CD4-positive, alpha-beta T cell (primary cell): Measurements from ENCODE around the gene FBLN2. TPM values are rescaled to one million over a fixed set of nuclear protein-coding genes. Genes with fewer than 3 reads are reported as not detected.

Source experiments
- ATAC-seq: fragments of 200-7000 bp; cut with Tn5 transposase; one replicate; pipeline ENCODE4 v1.10.0; 2022; ENCODE audit warnings: mild to moderate bottlenecking; ENCODE audit not compliant: poor library complexity
- CTCF ChIA-PET: fragments of 350-600 bp; sonication (Branson Sonifier 250); formaldehyde crosslinking; loops from one replicate; lab custom pipeline; 2021; ENCODE audit warnings: antibody characterized with exemption, inconsistent platforms; lab: Charles Lee
- POLR2A ChIA-PET: fragments of 350-600 bp; sonication (Branson Sonifier 250); formaldehyde crosslinking; loops from one replicate; lab custom pipeline; 2021; ENCODE audit warnings: antibody characterized with exemption, inconsistent platforms; lab: Charles Lee
- DNase-seq, 14 experiments: peaks; one replicate each; pipeline ENCODE4 v3.0.0-alpha.2; 2013 to 2020; ENCODE audit warnings: mixed read lengths in 2 of 14
- H3K27ac ChIP-seq, 2 donors: one replicate each; pipeline versions ENCODE4 v1.5.1 to v1.7.0; 2013; ENCODE audit warnings: low read length in 2 of 2, low read depth in 1 of 2, mild to moderate bottlenecking in 1 of 2
- H3K27me3 ChIP-seq, 2 experiments: 1 replicate in 1 of 2; 2 replicates in 1 of 2; pipeline versions ENCODE4 v1.6.1 to v1.7.0; 2013; ENCODE audit warnings: low read length in 2 of 2, control low read depth in 1 of 2, mild to moderate bottlenecking in 1 of 2, moderate library complexity in 1 of 2; ENCODE audit not compliant: insufficient read depth in 2 of 2, control insufficient read depth in 1 of 2
- H3K36me3 ChIP-seq: one replicate; pipeline ENCODE4 v1.6.1; 2013; ENCODE audit warnings: low read length, control low read depth; ENCODE audit not compliant: insufficient read depth
- H3K4me1 ChIP-seq: one replicate; pipeline ENCODE4 v1.6.1; 2013; ENCODE audit warnings: low read length, control low read depth; ENCODE audit not compliant: insufficient read depth
- H3K4me3 ChIP-seq: one replicate; pipeline ENCODE4 v1.5.1; 2013; ENCODE audit warnings: mild to moderate bottlenecking, low read length, moderate library complexity
- H3K9me3 ChIP-seq, 2 experiments: 1 replicate in 1 of 2; 2 replicates in 1 of 2; pipeline versions ENCODE4 v1.6.1 to v1.7.0; 2013; ENCODE audit warnings: low read length in 2 of 2, mild to moderate bottlenecking in 2 of 2, control low read depth in 1 of 2, moderate library complexity in 1 of 2; ENCODE audit not compliant: control insufficient read depth in 1 of 2, insufficient read depth in 1 of 2
- H3K27ac Mint-ChIP-seq: one replicate; pipeline ENCODE4 v1.8.0; 2020; ENCODE audit warnings: mixed read lengths
- H3K27me3 Mint-ChIP-seq: one replicate; pipeline ENCODE4 v1.8.0; 2021; ENCODE audit warnings: mixed read lengths
- H3K36me3 Mint-ChIP-seq: one replicate; pipeline ENCODE4 v1.8.0; 2021; ENCODE audit warnings: low read depth, mixed read lengths
- H3K4me1 Mint-ChIP-seq: one replicate; pipeline ENCODE4 v1.8.0; 2021; ENCODE audit warnings: low read depth, mixed read lengths
- H3K4me3 Mint-ChIP-seq: one replicate; pipeline ENCODE4 v1.8.0; 2020; ENCODE audit warnings: mild to moderate bottlenecking, mixed read lengths
- H3K9me3 Mint-ChIP-seq: one replicate; pipeline ENCODE4 v1.8.0; 2020; ENCODE audit warnings: mixed read lengths
- intact Hi-C, 2 experiments: fragments of 100-400 bp; cut with DNase I in 1 of 2; cut with micrococcal nuclease in 1 of 2; formaldehyde crosslinking; loops; one replicate each; pipeline versions ENCODE4 v1.15.1 to v1.9.0; 2023 to 2025; cut with DNase I, micrococcal nuclease
- total RNA-seq, 174 experiments: library from RNA in 2 of 174; stranded (reverse) in 2 of 174; gene quantifications; one replicate each; pipeline ENCODE4 v1.2.3 and lab custom pipeline; 2021 to 2026
- TF ChIP-seq, protein P1 (sequence below): fragments of 200-600 bp; IDR thresholded peaks from one replicate; pipeline ENCODE4 v1.8.0; 2022; ENCODE audit warnings: antibody characterized with exemption, mild to moderate bottlenecking

The FBLN2 gene
- total RNA-seq, 2 experiments from 2014 or later = 0.19 to 0.25 TPM

DNA sequence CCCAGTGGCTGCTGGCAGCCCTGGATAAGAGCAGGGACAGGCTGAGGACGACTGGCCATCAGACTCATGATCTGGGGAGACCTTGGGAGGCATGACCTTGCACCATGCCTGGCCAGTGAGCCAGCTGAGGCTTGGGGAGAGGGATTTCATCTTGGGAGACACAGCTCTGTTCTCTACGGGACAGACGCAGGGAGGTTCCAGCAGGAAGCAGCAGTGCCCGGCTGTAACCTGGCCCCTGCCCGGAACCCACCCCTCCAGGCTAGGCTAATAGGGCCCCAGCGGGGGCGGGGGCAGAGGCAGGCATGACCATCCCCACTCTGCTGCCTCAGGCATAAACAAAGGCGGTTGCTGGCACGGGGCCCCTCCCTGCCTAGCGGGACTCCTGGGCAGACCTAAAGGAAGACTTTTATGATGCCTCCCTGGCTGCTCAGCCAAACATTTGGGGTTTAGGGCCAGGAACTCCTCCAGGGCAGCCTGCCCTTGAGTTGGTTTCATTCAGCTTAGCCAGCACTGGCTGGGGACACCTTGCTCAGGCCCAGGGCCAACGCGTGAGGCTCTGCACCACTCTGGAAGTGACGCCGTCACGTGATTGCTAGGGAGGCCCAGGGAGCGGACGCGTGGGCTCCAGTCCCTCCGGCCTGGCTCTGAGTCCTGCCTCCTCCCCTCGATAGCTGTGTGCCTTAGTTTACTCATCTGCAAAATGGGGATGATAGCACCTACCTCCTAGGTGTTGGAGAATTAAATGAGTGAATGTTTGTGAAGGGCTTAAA lies 41.2 kb upstream of the FBLN2 start:
- DNase-seq = no peak
- Mint-ChIP-seq H3K27me3 (no peaks in the 10 kb centered on the region), H3K36me3 (no peaks in the 10 kb centered on the region), H3K9me3 (no peaks in the 10 kb centered on the region), H3K4me1 (no peaks in the 10 kb centered on the region), H3K4me3 (no peak overlapping the region), H3K27ac (no peak overlapping the region)
- H3K4me1 ChIP-seq = no peaks in the 10 kb centered on the region
- H3K9me3 ChIP-seq = no peaks in the 10 kb centered on the region
- CTCF ChIA-PET = no interaction called here
- no peak overlapping the region for H3K27ac ChIP-seq
- POLR2A ChIA-PET = no interaction called here
- no peaks in the 10 kb centered on the region for H3K36me3 ChIP-seq
- no peak for ATAC-seq
- intact Hi-C loops = no loop called here
- no peak overlapping the region for H3K4me3 ChIP-seq
- TF ChIP-seq, protein P1, sequence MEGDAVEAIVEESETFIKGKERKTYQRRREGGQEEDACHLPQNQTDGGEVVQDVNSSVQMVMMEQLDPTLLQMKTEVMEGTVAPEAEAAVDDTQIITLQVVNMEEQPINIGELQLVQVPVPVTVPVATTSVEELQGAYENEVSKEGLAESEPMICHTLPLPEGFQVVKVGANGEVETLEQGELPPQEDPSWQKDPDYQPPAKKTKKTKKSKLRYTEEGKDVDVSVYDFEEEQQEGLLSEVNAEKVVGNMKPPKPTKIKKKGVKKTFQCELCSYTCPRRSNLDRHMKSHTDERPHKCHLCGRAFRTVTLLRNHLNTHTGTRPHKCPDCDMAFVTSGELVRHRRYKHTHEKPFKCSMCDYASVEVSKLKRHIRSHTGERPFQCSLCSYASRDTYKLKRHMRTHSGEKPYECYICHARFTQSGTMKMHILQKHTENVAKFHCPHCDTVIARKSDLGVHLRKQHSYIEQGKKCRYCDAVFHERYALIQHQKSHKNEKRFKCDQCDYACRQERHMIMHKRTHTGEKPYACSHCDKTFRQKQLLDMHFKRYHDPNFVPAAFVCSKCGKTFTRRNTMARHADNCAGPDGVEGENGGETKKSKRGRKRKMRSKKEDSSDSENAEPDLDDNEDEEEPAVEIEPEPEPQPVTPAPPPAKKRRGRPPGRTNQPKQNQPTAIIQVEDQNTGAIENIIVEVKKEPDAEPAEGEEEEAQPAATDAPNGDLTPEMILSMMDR = no peak
- no peaks in the 10 kb centered on the region for H3K27me3 ChIP-seq

DNA sequence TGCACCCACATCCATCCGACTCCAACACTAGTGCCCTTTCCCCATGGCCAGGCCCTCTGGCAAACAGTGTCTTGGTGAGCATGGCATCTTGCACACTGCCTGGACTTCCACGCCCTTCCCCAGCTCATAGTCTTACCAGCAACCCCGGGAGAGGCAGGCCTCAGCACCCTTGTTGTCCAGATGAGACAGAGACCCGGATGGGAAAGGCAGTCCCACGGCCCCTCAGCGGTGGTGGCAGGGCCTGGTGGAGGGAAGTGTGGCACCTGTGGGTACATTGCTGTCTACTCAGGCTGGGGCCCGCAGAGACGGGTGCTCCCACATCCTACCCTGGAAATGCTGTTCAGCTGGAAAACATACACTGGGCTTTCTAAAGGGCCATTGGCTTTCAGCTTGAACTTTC lies 40.4 kb upstream of the FBLN2 start:
- no peak for DNase-seq
- H3K4me3 Mint-ChIP-seq = no peak overlapping the region
- ATAC-seq = no peak
- ChIA-PET CTCF (no interaction called here), POLR2A (no interaction called here)
- intact Hi-C loops = no loop called here
- H3K9me3 Mint-ChIP-seq = no peaks in the 10 kb centered on the region
- Histone ChIP-seq H3K4me3 (no peak overlapping the region), H3K9me3 (no peaks in the 10 kb centered on the region), H3K4me1 (no peaks in the 10 kb centered on the region), H3K27me3 (no peaks in the 10 kb centered on the region), H3K36me3 (no peaks in the 10 kb centered on the region), H3K27ac (no peak overlapping the region)
- no peaks in the 10 kb centered on the region for H3K4me1 Mint-ChIP-seq
- no peaks in the 10 kb centered on the region for H3K36me3 Mint-ChIP-seq
- no peak overlapping the region for H3K27ac Mint-ChIP-seq
- H3K27me3 Mint-ChIP-seq = no peaks in the 10 kb centered on the region
- TF ChIP-seq, protein P1 = no peak

DNA sequence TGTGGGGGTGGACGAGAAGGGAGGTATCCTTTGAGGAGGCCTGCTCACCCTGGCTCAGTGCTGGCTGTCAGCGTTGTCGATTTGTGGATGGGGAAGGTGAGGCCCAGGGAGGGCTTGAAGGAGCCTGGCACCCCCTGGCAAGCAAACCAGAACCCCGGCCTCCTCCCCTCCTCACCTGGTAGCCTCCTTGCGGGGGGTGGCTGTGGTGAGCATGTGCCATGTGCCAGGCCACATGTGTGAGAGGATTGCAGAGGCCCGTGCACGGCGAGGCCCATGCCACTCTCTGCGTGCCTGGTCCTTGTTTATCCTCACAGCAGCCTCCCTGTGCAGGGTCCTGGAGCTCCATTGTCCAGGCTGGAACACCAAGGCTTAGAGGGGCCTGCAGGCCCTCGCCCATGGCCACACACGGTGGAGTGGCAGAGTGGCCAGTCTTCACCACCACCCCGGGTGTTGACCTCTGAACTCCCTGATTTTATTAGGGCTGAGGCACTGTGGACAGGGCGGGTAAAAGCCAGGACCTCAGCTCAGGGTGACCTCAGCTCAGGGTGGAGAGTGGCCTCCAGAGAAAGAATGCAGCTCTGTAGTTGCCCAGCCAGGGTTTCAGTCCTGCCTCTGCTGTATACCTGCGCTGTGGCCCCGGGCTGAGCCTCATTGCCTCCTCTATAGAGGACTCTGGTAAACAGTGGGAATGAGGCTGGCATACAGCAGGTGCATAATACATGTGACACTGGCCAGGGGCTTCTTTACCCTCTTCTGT lies 39.7 kb upstream of the FBLN2 start:
- H3K9me3 ChIP-seq = no peaks in the 10 kb centered on the region
- Mint-ChIP-seq H3K27me3 (no peaks in the 10 kb centered on the region), H3K27ac (no peak overlapping the region), H3K4me1 (no peaks in the 10 kb centered on the region), H3K9me3 (no peaks in the 10 kb centered on the region), H3K36me3 (no peaks in the 10 kb centered on the region), H3K4me3 (no peak overlapping the region)
- TF ChIP-seq, protein P1 = no peak
- no peaks in the 10 kb centered on the region for H3K36me3 ChIP-seq
- ChIA-PET CTCF (no interaction called here), POLR2A (no interaction called here)
- no peak overlapping the region for H3K4me3 ChIP-seq
- H3K27ac ChIP-seq = no peak overlapping the region
- no peaks in the 10 kb centered on the region for H3K27me3 ChIP-seq
- intact Hi-C loops = no loop called here
- no peaks in the 10 kb centered on the region for H3K4me1 ChIP-seq
- ATAC-seq (no peak), DNase-seq (no peak)
